SK-N-SH treated with all-trans-retinoic acid at 6 μM for 48 hours (cell line): ENCODE results near the gene GPANK1.

Experiments
- BACH2 ChIP-seq: fragments of 250-450 bp; sonication (Bioruptor Pico); IDR thresholded peaks from 2 replicates; pipeline ENCODE4 v1.9.0; 2021; ENCODE audit warnings: mild to moderate bottlenecking, borderline replicate concordance
- CREB5 ChIP-seq: fragments of 250-450 bp; sonication (Bioruptor Pico); IDR thresholded peaks from 2 replicates; pipeline ENCODE4 v1.5.1; 2020; ENCODE audit warnings: low read depth, mild to moderate bottlenecking, moderate library complexity
- OSR1 ChIP-seq: fragments of 250-450 bp; sonication (Bioruptor Pico); IDR thresholded peaks from 2 replicates; pipeline ENCODE4 v1.8.0; 2022; ENCODE audit warnings: moderate library complexity, mild to moderate bottlenecking, inconsistent platforms
- PATZ1 ChIP-seq: fragments of 250-450 bp; sonication (Bioruptor Pico); IDR thresholded peaks from 2 replicates; pipeline ENCODE4 v1.8.0; 2020; ENCODE audit warnings: mild to moderate bottlenecking, moderate library complexity, borderline replicate concordance
- RARB ChIP-seq: fragments of 250-450 bp; sonication (Bioruptor Pico); IDR thresholded peaks from 2 replicates; pipeline ENCODE4 v1.8.0; 2021; ENCODE audit warnings: mild to moderate bottlenecking, moderate library complexity
- TOX ChIP-seq: fragments of 250-450 bp; sonication (Bioruptor Pico); IDR thresholded peaks from 2 replicates; pipeline ENCODE4 v1.8.0; 2021; ENCODE audit warnings: mild to moderate bottlenecking, moderate library complexity, borderline replicate concordance
- ZC3H10 ChIP-seq: fragments of 250-450 bp; sonication (Bioruptor Pico); IDR thresholded peaks from 2 replicates; pipeline ENCODE4 v1.5.1; 2021; ENCODE audit warnings: mild to moderate bottlenecking, moderate library complexity
- ZFP30 ChIP-seq: fragments of 450-650 bp; formaldehyde crosslinking; IDR thresholded peaks from 2 replicates; pipeline ENCODE4 v1.5.0; 2022; ENCODE audit warnings: mild to moderate bottlenecking, moderate library complexity
- ZNF70 ChIP-seq: fragments of 450-650 bp; formaldehyde crosslinking; IDR thresholded peaks from 2 replicates; pipeline ENCODE4 v1.5.0; 2020; ENCODE audit warnings: mild to moderate bottlenecking, moderate library complexity
- ZNF8 ChIP-seq: fragments of 450-650 bp; formaldehyde crosslinking; IDR thresholded peaks from 2 replicates; pipeline ENCODE4 v1.5.0; 2020; ENCODE audit warnings: mild to moderate bottlenecking, moderate library complexity

- TF ChIP-seq TOX (CRISPR knock-in tag), result no peak
- no peak for TF ChIP-seq ZFP30 (CRISPR knock-in tag)
- no peak for TF ChIP-seq RARB (CRISPR knock-in tag)
- TF ChIP-seq PATZ1, result no peak
- TF ChIP-seq ZNF70, result no peak
- TF ChIP-seq ZNF8 (CRISPR knock-in tag), result no peak
- TF ChIP-seq CREB5 (CRISPR knock-in tag), result no peak
- no peak for TF ChIP-seq OSR1 (CRISPR knock-in tag)
- no peak for TF ChIP-seq BACH2 (CRISPR knock-in tag)
- TF ChIP-seq ZC3H10 (CRISPR knock-in tag), result no peak
These were observed 50.6 kb downstream of the GPANK1 start for GRCh38 chr6:31614075-31614619.
